Stimulated activated naive CD4-positive, alpha-beta T cell (primary cell): ENCODE data around the gene MRPS23.

Experiments
- DNase-seq, 6 experiments: peaks; one replicate each; lab custom pipeline; 2025; lab: John Stamatoyannopoulos, UW

Gene MRPS23

GRCh38 chr17:57879437-57880085 lies 29.7 kb upstream of the MRPS23 start:
- DNase-seq = no peak

GRCh38 chr17:57877803-57878377 lies 28.0 kb upstream of the MRPS23 start:
- DNase-seq = no peak

GRCh38 chr17:57876866-57877237 lies 27.0 kb upstream of the MRPS23 start:
- no peak for DNase-seq

- DNase-seq = no peak
Observed at GRCh38 chr17:57876023-57876865, 26.4 kb upstream of the MRPS23 start.

GRCh38 chr17:57875290-57876022 lies 25.6 kb upstream of the MRPS23 start:
- no peak for DNase-seq

GRCh38 chr17:57874434-57875289 lies 24.8 kb upstream of the MRPS23 start:
- DNase-seq = peak in 2 of 6 experiments; percentile 8 to 13

GRCh38 chr17:57874058-57874419 lies 24.2 kb upstream of the MRPS23 start:
- no peak for DNase-seq

GRCh38 chr17:57873261-57874057 lies 23.6 kb upstream of the MRPS23 start:
- DNase-seq = no peak

GRCh38 chr17:57872536-57872935 lies 22.7 kb upstream of the MRPS23 start:
- no peak for DNase-seq

- no peak for DNase-seq
Observed at GRCh38 chr17:57871863-57872262, 22.0 kb upstream of the MRPS23 start.

- no peak for DNase-seq
Observed at GRCh38 chr17:57871155-57871554, 21.3 kb upstream of the MRPS23 start.

GRCh38 chr17:57870283-57870635 lies 20.4 kb upstream of the MRPS23 start:
- no peak for DNase-seq

- no peak for DNase-seq
Observed at GRCh38 chr17:57869617-57870282, 19.9 kb upstream of the MRPS23 start.

GRCh38 chr17:57868910-57869616 lies 19.2 kb upstream of the MRPS23 start:
- DNase-seq = no peak

GRCh38 chr17:57868007-57868909 lies 18.4 kb upstream of the MRPS23 start:
- peak in 1 of 6 experiments; percentile 5 for DNase-seq

GRCh38 chr17:57867126-57867525 lies 17.3 kb upstream of the MRPS23 start:
- DNase-seq = no peak

GRCh38 chr17:57866723-57867122 lies 16.9 kb upstream of the MRPS23 start:
- DNase-seq = no peak

- no peak for DNase-seq
Observed at GRCh38 chr17:57866319-57866718, 16.5 kb upstream of the MRPS23 start.

GRCh38 chr17:57864273-57864672 lies 14.4 kb upstream of the MRPS23 start:
- DNase-seq = no peak
